Stimulated activated CD4-positive, alpha-beta T cell treated with anti-CD3 and anti-CD28 coated beads, TNF-alpha, amount 100 ng/mL, for 48 hours (primary cell): ENCODE data around the gene INAFM1.

ENCODE experiments used
- DNase-seq, 3 donors: peaks; one replicate each; pipeline ENCODE4 v3.0.0-alpha.2; 2020; ENCODE audit warnings: low read depth in 3 of 3

The INAFM1 gene

GRCh38 chr19:47310323-47310722 lies 35.6 kb downstream of the INAFM1 start:
- no peak for DNase-seq

GRCh38 chr19:47310819-47311218 lies 36.1 kb downstream of the INAFM1 start:
- DNase-seq, result no peak

- no peak for DNase-seq
Measured at GRCh38 chr19:47312366-47313006, 37.8 kb downstream of the INAFM1 start.

- no peak for DNase-seq
Measured at GRCh38 chr19:47313754-47314295, 39.1 kb downstream of the INAFM1 start.

GRCh38 chr19:47315125-47315821 lies 40.6 kb downstream of the INAFM1 start:
- DNase-seq, result peak in 2 of 3 donors; percentile 7 to 42

GRCh38 chr19:47316513-47316912 lies 41.8 kb downstream of the INAFM1 start:
- no peak for DNase-seq

GRCh38 chr19:47319923-47320871 lies 45.5 kb downstream of the INAFM1 start:
- DNase-seq, result no peak

GRCh38 chr19:47321630-47322029 lies 46.9 kb downstream of the INAFM1 start:
- DNase-seq, result no peak

GRCh38 chr19:47322058-47322457 lies 47.4 kb downstream of the INAFM1 start:
- no peak for DNase-seq

GRCh38 chr19:47323409-47323808 lies 48.7 kb downstream of the INAFM1 start:
- no peak for DNase-seq

GRCh38 chr19:47323872-47324271 lies 49.2 kb downstream of the INAFM1 start:
- DNase-seq, result no peak

- DNase-seq, result no peak
Measured at GRCh38 chr19:47324502-47324901, 49.8 kb downstream of the INAFM1 start.
